ENCODE results near the gene NCK2.
"Not testable (repeated sequence)": the region's sequence is repeated elsewhere in the genome, so short reads cannot be mapped to it uniquely, and the experiment has no call there.

The NCK2 gene

GRCh38 chr2:105879106-105879802 is 134.5 kb downstream of the NCK2 start:
- no peak for DNase-seq

- DNase-seq: no peak
Measured at GRCh38 chr2:105879803-105880300, 135.1 kb downstream of the NCK2 start.

- DNase-seq: no peak
Measured at GRCh38 chr2:105880637-105881036, 135.9 kb downstream of the NCK2 start.

GRCh38 chr2:105881286-105882136 is 136.8 kb downstream of the NCK2 start:
- no peak for DNase-seq

GRCh38 chr2:105882341-105882740 is 137.6 kb downstream of the NCK2 start:
- no peak for DNase-seq

GRCh38 chr2:105882920-105883435 is 138.3 kb downstream of the NCK2 start:
- no peak for DNase-seq

GRCh38 chr2:105883911-105884694 is 139.4 kb downstream of the NCK2 start:
- no peak for DNase-seq

- DNase-seq: no peak
Measured at GRCh38 chr2:105885456-105885855, 140.7 kb downstream of the NCK2 start.

GRCh38 chr2:105886029-105886454 is 141.3 kb downstream of the NCK2 start:
- DNase-seq: no peak

- no peak for DNase-seq
Measured at GRCh38 chr2:105886687-105887086, 142.0 kb downstream of the NCK2 start.

GRCh38 chr2:105887256-105887655 is 142.5 kb downstream of the NCK2 start:
- DNase-seq: no peak

GRCh38 chr2:105888625-105889024 is 143.9 kb downstream of the NCK2 start:
- no peak for DNase-seq

GRCh38 chr2:105889046-105889445 is 144.3 kb downstream of the NCK2 start:
- DNase-seq: no peak

- DNase-seq: no peak
Measured at GRCh38 chr2:105890111-105890510, 145.4 kb downstream of the NCK2 start.

GRCh38 chr2:105890856-105891255 is 146.1 kb downstream of the NCK2 start:
- DNase-seq: no peak

GRCh38 chr2:105893011-105893995 is 148.6 kb downstream of the NCK2 start:
- no peak for DNase-seq

- no peak for DNase-seq
Measured at GRCh38 chr2:105894327-105894944, 149.7 kb downstream of the NCK2 start.

- no peak for DNase-seq
Measured at GRCh38 chr2:105895990-105896764, 151.5 kb downstream of the NCK2 start.

GRCh38 chr2:105896765-105897163 is 152.1 kb downstream of the NCK2 start:
- DNase-seq: no peak

- not testable (repeated sequence) for DNase-seq
Measured at GRCh38 chr2:105897694-105898093, 153.0 kb downstream of the NCK2 start.

All from NCI-H1417 treated with DMSO at 0.1 percent for 48 hours (cell line).